ENCODE measurements around the gene KDM4C.

DNA sequence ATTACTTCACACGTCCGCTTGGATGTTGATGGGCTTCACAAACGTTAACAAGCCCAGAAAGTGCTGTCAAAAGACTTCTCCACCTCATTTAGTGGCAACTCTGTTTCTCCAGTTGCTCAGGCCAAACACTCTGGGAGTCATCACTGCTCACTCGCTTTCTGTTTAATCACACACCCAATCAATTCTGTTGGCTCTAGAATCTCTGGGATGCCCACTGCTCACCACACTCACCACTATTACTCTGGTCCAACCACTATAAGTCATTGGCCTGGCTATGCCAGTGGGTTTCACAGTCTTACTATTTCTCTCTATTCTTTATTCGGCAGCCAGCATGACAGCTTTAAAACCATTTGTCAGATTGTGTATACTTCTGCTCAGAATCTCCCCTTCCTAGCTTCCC, 163.5 kb downstream of the KDM4C start:
- TF ChIP-seq, protein P1, sequence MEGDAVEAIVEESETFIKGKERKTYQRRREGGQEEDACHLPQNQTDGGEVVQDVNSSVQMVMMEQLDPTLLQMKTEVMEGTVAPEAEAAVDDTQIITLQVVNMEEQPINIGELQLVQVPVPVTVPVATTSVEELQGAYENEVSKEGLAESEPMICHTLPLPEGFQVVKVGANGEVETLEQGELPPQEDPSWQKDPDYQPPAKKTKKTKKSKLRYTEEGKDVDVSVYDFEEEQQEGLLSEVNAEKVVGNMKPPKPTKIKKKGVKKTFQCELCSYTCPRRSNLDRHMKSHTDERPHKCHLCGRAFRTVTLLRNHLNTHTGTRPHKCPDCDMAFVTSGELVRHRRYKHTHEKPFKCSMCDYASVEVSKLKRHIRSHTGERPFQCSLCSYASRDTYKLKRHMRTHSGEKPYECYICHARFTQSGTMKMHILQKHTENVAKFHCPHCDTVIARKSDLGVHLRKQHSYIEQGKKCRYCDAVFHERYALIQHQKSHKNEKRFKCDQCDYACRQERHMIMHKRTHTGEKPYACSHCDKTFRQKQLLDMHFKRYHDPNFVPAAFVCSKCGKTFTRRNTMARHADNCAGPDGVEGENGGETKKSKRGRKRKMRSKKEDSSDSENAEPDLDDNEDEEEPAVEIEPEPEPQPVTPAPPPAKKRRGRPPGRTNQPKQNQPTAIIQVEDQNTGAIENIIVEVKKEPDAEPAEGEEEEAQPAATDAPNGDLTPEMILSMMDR (IDR thresholded peaks at IDR 0.05; ENCODE audit: control extremely low read depth in 1 of 3, insufficient read depth in 1 of 3, low read depth in 1 of 3, low read length in 3 of 3): no peak
- TF ChIP-seq CHD1 (IDR thresholded peaks at IDR 0.05; ENCODE audit: low read depth, low read length) (no peak), JUN (IDR thresholded peaks at IDR 0.05; ENCODE audit: low read depth, low read length) (no peak), POLR2A (IDR thresholded peaks at IDR 0.05; ENCODE audit: control extremely low read depth in 1 of 2, low read depth in 2 of 2, low read length in 2 of 2) (no peak), ZNF274 (IDR thresholded peaks at IDR 0.05; ENCODE audit: borderline replicate concordance, extremely low read depth, low read length) (no peak), EZH2 (IDR thresholded peaks at IDR 0.05; ENCODE audit: low read depth, low read length, severe bottlenecking) (no peak), SIN3A (conservative IDR thresholded peaks at IDR 0.05 in 1 of 2, IDR thresholded peaks at IDR 0.05 in 1 of 2; ENCODE audit: low read depth in 1 of 2, low read length in 2 of 2) (no peak), EP300 (IDR thresholded peaks at IDR 0.05; ENCODE audit: borderline replicate concordance in 1 of 2, low read depth in 2 of 2, low read length in 2 of 2) (no peak), ASH2L (IDR thresholded peaks at IDR 0.05; ENCODE audit: low read length) (no peak), GTF2F1 (IDR thresholded peaks at IDR 0.05; ENCODE audit: borderline replicate concordance, low read depth, low read length) (no peak)
- TF ChIP-seq, protein P2, sequence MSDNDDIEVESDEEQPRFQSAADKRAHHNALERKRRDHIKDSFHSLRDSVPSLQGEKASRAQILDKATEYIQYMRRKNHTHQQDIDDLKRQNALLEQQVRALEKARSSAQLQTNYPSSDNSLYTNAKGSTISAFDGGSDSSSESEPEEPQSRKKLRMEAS (IDR thresholded peaks at IDR 0.05): no peak

All from H1 (cell line).